ENCODE data around the gene KCNMA1.

DNA sequence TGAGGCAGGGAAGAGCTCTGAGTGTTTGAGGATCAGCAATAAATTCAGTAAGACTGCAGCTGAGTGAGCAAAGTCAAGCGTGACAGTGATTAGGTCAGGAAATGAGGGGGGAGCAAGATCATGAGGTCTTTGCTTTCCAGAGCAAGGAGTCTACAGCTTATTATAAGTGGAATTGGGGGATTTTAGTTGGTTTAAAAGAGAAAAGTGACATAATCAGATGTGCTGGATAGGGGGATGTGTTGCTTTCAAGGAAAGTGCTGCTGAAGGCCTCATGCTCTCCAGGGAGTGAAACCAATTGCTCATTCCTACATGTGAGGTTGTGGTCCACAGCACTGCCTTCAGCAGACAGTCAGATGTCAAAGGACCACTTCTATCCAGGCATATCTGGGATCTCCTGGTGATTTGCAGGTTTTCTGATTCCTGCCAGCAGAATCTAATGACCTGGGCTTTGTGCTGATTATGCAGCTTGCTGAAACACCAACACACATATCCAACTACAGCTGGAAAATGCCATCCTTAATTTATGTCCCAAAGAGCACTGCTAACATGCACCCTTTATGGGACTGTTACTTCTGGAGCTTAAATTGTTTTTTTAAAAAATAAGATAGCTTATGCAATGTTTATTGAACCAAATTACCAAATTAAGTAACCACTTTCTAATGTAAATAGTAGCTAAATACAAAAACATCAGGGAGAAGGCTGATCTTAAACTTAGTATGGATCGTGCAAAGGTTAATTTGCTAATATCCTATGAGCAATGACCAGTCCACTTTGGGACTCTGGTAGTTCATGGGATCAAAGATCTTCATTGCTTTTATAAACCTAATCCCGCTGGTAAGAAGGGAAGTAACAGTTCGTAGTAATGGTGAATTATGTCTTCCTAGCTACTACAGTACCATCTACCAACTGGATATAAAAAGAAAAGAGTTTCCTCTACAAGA is 607.6 kb downstream of the KCNMA1 start:
- TF ChIP-seq EP300 (IDR thresholded peaks at IDR 0.05) = no peak
- TF ChIP-seq POLR2A (IDR thresholded peaks at IDR 0.05) = no peak
- TF ChIP-seq, protein P1, sequence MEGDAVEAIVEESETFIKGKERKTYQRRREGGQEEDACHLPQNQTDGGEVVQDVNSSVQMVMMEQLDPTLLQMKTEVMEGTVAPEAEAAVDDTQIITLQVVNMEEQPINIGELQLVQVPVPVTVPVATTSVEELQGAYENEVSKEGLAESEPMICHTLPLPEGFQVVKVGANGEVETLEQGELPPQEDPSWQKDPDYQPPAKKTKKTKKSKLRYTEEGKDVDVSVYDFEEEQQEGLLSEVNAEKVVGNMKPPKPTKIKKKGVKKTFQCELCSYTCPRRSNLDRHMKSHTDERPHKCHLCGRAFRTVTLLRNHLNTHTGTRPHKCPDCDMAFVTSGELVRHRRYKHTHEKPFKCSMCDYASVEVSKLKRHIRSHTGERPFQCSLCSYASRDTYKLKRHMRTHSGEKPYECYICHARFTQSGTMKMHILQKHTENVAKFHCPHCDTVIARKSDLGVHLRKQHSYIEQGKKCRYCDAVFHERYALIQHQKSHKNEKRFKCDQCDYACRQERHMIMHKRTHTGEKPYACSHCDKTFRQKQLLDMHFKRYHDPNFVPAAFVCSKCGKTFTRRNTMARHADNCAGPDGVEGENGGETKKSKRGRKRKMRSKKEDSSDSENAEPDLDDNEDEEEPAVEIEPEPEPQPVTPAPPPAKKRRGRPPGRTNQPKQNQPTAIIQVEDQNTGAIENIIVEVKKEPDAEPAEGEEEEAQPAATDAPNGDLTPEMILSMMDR (IDR thresholded peaks at IDR 0.05) = no peak
